Glutamatergic neuron (in vitro differentiated cells): Measurements from ENCODE around the gene EEFSEC. TPM values are rescaled to one million over a fixed set of nuclear protein-coding genes. Genes with fewer than 3 reads are reported as not detected.

ENCODE experiments used
- DNase-seq: peaks from one replicate; pipeline ENCODE4 v3.0.0; 2022
- H3K27ac Mint-ChIP-seq: one replicate; pipeline ENCODE4 v1.8.0; 2020; ENCODE audit warnings: mild to moderate bottlenecking, mixed read lengths, inconsistent platforms; ENCODE audit not compliant: unreplicated experiment
- H3K27me3 Mint-ChIP-seq: one replicate; pipeline ENCODE4 v1.8.0; 2020; ENCODE audit warnings: mild to moderate bottlenecking, moderate library complexity, mixed read lengths, inconsistent platforms; ENCODE audit not compliant: unreplicated experiment
- H3K36me3 Mint-ChIP-seq: one replicate; pipeline ENCODE4 v1.8.0; 2020; ENCODE audit warnings: mild to moderate bottlenecking, mixed read lengths, inconsistent platforms; ENCODE audit not compliant: unreplicated experiment
- H3K4me1 Mint-ChIP-seq: one replicate; pipeline ENCODE4 v1.8.0; 2020; ENCODE audit warnings: mild to moderate bottlenecking, low read depth, mixed read lengths, inconsistent platforms; ENCODE audit not compliant: unreplicated experiment
- H3K4me3 Mint-ChIP-seq: one replicate; pipeline ENCODE4 v1.8.0; 2020; ENCODE audit warnings: mild to moderate bottlenecking, mixed read lengths, inconsistent platforms; ENCODE audit not compliant: unreplicated experiment
- H3K9me3 Mint-ChIP-seq: one replicate; pipeline ENCODE4 v1.8.0; 2020; ENCODE audit warnings: mild to moderate bottlenecking, moderate library complexity, mixed read lengths, inconsistent platforms; ENCODE audit not compliant: unreplicated experiment
- total RNA-seq: library from RNA; stranded (reverse); fragmentation: NEBNext Ultra II Directional; extraction: Animal tissue kit (Norgen Biotek cat#: 25700); gene quantifications from one replicate; pipeline ENCODE4 v1.2.1, GENCODE V29; 2021; ENCODE audit not compliant: unreplicated experiment
- TF ChIP-seq, protein P1 (sequence below): fragments of 200-600 bp; sonication (generic); IDR thresholded peaks from one replicate; pipeline ENCODE4 v1.5.0; 2021; ENCODE audit not compliant: partially characterized antibody, unreplicated experiment

The EEFSEC gene
- total RNA-seq, 1 donor from 2014 or later = 8.3 TPM

DNA sequence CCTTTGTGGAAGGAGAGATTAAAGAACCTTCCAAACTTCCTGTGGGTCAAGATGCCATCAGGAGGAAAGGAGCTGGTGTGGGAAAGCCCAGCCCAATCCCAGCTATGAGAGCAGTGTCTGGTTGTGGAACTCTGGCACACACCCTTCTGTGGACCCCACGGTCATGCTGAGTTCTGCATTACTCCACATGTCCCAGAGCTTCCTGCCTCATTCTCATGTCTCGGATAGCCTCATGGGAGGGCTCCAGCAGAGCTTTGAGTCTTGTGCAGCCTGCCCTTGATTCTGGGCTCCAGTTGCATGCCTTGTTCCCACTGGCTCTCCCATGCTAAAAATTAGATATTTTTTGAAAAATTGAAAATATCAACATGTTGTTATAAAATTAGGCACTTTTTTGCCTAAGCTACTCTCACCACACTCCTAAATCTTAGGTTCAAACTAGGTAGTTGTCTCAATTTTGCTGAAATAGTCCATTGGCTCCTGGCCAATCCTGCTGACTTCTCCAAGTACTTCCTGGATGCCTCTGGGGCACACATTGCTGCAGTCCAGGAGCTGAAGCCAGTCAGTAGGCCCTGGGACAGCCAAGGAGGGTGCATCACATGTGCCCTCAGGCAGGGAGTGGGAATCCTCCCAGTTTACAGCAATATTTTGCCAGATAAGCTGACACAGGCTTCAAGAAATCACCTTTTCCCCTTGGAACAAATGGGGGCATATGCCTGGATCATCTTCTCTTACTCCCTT lies 144.3 kb downstream of the EEFSEC start:
- Mint-ChIP-seq H3K27me3 (no peaks in the 10 kb centered on the region), H3K4me1 (no peaks in the 10 kb centered on the region), H3K4me3 (no peak overlapping the region), H3K27ac (no peak overlapping the region), H3K9me3 (peaks cover 3% of the 10 kb centered on the region), H3K36me3 (peaks cover 4% of the 10 kb centered on the region)
- TF ChIP-seq, protein P1, sequence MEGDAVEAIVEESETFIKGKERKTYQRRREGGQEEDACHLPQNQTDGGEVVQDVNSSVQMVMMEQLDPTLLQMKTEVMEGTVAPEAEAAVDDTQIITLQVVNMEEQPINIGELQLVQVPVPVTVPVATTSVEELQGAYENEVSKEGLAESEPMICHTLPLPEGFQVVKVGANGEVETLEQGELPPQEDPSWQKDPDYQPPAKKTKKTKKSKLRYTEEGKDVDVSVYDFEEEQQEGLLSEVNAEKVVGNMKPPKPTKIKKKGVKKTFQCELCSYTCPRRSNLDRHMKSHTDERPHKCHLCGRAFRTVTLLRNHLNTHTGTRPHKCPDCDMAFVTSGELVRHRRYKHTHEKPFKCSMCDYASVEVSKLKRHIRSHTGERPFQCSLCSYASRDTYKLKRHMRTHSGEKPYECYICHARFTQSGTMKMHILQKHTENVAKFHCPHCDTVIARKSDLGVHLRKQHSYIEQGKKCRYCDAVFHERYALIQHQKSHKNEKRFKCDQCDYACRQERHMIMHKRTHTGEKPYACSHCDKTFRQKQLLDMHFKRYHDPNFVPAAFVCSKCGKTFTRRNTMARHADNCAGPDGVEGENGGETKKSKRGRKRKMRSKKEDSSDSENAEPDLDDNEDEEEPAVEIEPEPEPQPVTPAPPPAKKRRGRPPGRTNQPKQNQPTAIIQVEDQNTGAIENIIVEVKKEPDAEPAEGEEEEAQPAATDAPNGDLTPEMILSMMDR = no peak
- DNase-seq = no peak

DNA sequence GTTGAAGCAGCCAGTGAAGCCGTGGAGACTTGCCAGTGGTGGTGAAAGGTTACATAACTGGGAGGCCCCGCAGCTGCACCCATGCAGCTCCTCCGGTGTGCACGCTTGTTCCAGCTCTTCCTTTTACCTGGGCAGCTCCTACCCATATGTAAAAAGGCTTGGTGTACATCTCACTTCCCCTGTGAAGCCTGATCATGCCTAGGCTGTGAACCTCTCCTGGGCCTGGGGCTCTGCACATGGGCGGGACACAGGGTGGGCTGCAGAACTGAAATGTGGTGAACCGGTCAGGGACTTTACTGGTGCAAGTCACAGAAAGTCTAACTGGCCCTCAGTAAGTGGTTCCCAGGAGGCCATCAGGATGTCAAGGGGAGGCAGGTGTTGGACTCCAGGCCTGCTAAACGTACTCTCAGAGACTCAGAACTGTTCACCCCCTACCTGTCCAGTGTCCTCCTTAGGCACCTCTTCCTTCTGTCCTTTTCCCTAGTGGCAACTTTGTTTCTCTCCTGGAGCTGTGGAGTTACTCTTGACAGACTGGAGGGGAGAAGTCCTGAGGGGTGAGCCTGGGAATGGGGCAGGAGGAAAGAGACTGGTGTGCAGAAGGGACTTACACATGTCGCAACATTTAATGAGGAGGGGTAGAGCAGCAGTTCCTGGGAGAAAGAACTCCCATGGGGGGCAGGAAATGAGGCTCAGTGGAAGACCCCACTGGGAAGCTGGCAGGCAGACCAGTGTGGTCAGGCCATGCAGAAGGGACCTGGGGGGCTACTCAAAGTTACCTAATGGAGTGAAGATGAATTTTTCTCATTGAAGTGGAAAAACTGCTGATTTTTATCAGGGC lies 148.1 kb downstream of the EEFSEC start:
- no peak for DNase-seq

GRCh38 chr3:128306481-128306880 lies 153.2 kb downstream of the EEFSEC start:
- no peak overlapping the region for H3K27ac Mint-ChIP-seq

More for the DNA sequence above, 148.1 kb downstream of the EEFSEC start:
- peaks cover 4% of the 10 kb centered on the region for H3K36me3 Mint-ChIP-seq
- no peak overlapping the region for H3K27ac Mint-ChIP-seq
- TF ChIP-seq, protein P1 = no peak
- peaks cover 3% of the 10 kb centered on the region for H3K9me3 Mint-ChIP-seq
- no peaks in the 10 kb centered on the region for H3K27me3 Mint-ChIP-seq
- H3K4me3 Mint-ChIP-seq = no peak overlapping the region
- H3K4me1 Mint-ChIP-seq = no peaks in the 10 kb centered on the region

DNA sequence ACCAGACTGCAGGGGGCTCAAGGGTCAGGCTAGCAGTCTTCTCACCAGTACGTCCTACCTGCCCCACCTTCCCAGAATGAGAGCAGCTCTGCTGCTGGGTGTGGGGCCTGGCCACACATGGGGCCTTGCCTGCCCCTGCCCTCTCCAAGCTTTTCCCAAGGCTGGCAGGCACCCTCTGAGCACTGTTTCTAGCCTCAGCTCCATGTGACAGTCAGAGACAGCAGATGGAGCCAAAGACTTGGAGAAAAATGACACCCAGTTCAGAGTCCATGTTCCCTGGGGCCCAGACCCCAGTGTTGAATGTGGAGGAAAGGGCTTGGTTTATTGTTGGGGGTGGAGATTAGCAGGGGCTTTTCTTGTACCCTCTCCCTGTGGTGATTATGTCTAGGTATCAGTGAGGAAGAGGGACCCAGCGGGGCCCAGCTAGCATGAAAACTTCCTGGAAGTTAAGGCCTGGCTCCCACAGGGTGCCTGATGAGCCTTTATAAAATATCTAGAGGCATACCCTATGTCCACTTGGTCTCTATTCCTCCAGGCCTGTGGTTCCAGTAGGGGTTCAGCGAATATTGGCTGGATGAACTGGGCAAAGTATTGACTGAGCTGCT lies 153.8 kb downstream of the EEFSEC start:
- Mint-ChIP-seq H3K4me3 (no peak overlapping the region), H3K27ac (no peak overlapping the region), H3K9me3 (no peaks in the 10 kb centered on the region), H3K36me3 (no peaks in the 10 kb centered on the region), H3K27me3 (peaks cover 4% of the 10 kb centered on the region), H3K4me1 (peaks cover 5% of the 10 kb centered on the region)
- TF ChIP-seq, protein P1 = no peak
- DNase-seq = no peak

More at GRCh38 chr3:128306481-128306880, 153.2 kb downstream of the EEFSEC start:
- no peak for DNase-seq
- Mint-ChIP-seq H3K4me3 (no peak overlapping the region), H3K4me1 (peaks cover 5% of the 10 kb centered on the region), H3K9me3 (no peaks in the 10 kb centered on the region), H3K27me3 (peaks cover 4% of the 10 kb centered on the region), H3K36me3 (no peaks in the 10 kb centered on the region)
- TF ChIP-seq, protein P1 = no peak
